Subcutaneous abdominal adipose tissue (tissue), 5 donors: ENCODE measurements around the gene B4GALT2.

Experiments
- H3K27ac ChIP-seq: one replicate; pipeline ENCODE4 v1.7.0; 2013; ENCODE audit warnings: low read depth, mild to moderate bottlenecking, inconsistent platforms, low read length, moderate library complexity
- H3K27me3 ChIP-seq, 5 donors: one replicate each; pipeline ENCODE4 v1.7.0; 2013; ENCODE audit warnings: low read length in 5 of 5, inconsistent platforms in 1 of 5; ENCODE audit not compliant: control insufficient read depth in 5 of 5, insufficient read depth in 4 of 5
- H3K36me3 ChIP-seq, 5 donors: one replicate each; pipeline ENCODE4 v1.7.0; 2013; ENCODE audit warnings: low read length in 5 of 5; ENCODE audit not compliant: control insufficient read depth in 5 of 5, insufficient read depth in 5 of 5
- H3K4me1 ChIP-seq, 5 donors: one replicate each; pipeline ENCODE4 v1.7.0; 2013; ENCODE audit warnings: low read length in 5 of 5, mild to moderate bottlenecking in 3 of 5, moderate library complexity in 1 of 5; ENCODE audit not compliant: control insufficient read depth in 5 of 5, insufficient read depth in 5 of 5
- H3K4me3 ChIP-seq, 5 donors: one replicate each; pipeline ENCODE4 v1.7.0; 2013; ENCODE audit warnings: low read length in 5 of 5, low read depth in 1 of 5
- H3K9ac ChIP-seq, 5 donors: one replicate each; pipeline ENCODE4 v1.7.0; 2013; ENCODE audit warnings: low read length in 5 of 5, mild to moderate bottlenecking in 4 of 5, moderate library complexity in 3 of 5
- H3K9me3 ChIP-seq, 5 donors: one replicate each; pipeline ENCODE4 v1.7.0; 2013; ENCODE audit warnings: low read length in 5 of 5; ENCODE audit not compliant: control insufficient read depth in 5 of 5
- donor health status: healthy.
- donor health status: healthy.
- donor health status: healthy.
- donor health status: healthy.
- donor health status: healthy.

Gene B4GALT2

DNA sequence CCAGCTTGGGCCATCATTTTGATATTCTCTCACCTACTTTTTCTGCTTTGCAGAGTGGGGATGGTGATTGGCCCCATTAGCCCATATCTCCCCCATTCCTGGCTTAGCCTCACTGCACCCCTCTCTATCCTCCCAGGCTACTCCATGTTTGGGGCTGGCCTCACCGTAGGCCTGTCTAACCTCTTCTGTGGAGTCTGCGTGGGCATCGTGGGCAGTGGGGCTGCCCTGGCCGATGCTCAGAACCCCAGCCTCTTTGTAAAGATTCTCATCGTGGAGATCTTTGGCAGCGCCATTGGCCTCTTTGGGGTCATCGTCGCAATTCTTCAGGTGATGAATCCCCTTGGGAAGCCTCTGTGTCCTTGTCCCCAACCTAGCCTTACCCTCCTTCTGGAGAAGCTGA, 2.1 kb upstream of the B4GALT2 start:
- H3K27ac ChIP-seq = no peak overlapping the region
- no peak overlapping the region for H3K4me3 ChIP-seq
- H3K9ac ChIP-seq = peak overlapping the region in 1 of 5 donors; percentile 23
- H3K9me3 ChIP-seq = no peaks in the 10 kb centered on the region
- H3K36me3 ChIP-seq = peaks cover 4 to 40% (median 30%) of the 10 kb centered on the region in 5 donors
- peaks cover 13 to 57% (median 55%) of the 10 kb centered on the region in 5 donors for H3K4me1 ChIP-seq
- H3K27me3 ChIP-seq = no peaks in the 10 kb centered on the region

DNA sequence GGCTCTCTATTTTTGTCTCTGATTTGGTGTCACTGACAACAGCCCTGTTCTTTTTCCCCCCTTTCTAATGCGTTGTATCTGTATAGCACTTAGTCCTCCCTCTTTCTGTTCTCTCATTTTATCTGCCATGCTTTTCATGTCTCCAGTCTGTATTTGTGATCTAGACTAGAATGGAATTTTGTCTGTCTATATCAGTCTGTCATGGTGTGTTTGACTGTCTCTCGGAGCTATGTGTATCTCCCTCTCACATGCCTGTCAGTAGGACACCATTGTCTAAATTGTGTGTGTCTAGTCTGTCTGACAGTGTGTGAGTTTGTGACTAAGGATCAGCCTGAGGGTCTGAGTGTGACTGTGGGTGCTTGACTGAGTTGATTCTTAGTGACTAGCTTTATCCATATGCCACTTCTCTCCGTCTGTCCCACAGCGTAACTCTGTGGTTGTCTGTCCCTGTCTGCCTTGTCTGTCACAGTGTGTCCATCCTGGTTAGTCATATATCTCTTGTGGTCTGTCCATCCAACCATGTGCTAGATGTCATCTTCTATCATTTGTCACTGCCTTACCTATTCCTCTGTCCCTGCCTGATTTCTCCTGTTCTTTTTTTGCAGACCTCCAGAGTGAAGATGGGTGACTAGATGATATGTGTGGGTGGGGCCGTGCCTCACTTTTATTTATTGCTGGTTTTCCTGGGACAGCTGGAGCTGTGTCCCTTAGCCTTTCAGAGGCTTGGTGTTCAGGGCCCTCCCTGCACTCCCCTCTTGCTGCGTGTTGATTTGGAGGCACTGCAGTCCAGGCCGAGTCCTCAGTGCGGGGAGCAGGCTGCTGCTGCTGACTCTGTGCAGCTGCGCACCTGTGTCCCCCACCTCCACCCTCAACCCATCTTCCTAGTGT, 1.4 kb upstream of the B4GALT2 start:
- H3K9me3 ChIP-seq = no peaks in the 10 kb centered on the region
- H3K27me3 ChIP-seq = no peaks in the 10 kb centered on the region
- peak overlapping the region in 2 of 5 donors; percentile 22 to 23 for H3K9ac ChIP-seq
- H3K4me3 ChIP-seq = no peak overlapping the region
- H3K36me3 ChIP-seq = peaks cover 4 to 35% (median 27%) of the 10 kb centered on the region in 5 donors
- no peak overlapping the region for H3K27ac ChIP-seq
- H3K4me1 ChIP-seq = peaks cover 13 to 57% (median 55%) of the 10 kb centered on the region in 5 donors

DNA sequence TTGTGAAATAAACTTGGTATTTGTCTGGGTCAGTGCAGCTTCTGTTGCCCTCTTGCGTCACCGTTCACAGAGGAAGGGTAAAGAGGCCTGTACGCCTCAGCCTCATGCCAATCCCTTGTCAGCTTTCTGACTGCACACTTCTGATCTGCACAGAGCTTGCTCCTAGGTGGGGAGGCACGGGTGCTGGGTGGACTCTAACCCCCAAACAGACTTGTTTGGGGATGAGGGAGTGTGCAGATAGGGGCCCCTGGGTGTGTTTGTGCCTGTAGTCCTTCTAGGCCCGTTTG, 803 bp upstream of the B4GALT2 start:
- Histone ChIP-seq H3K9ac (peak overlapping the region in 1 of 5 donors; percentile 34), H3K4me3 (peak overlapping the region in 3 of 5 donors; percentile 64 to 70 (median 66)), H3K27me3 (no peaks in the 10 kb centered on the region), H3K9me3 (no peaks in the 10 kb centered on the region), H3K4me1 (peaks cover 13 to 57% (median 55%) of the 10 kb centered on the region in 5 donors), H3K27ac (no peak overlapping the region), H3K36me3 (peaks cover 4 to 32% (median 26%) of the 10 kb centered on the region in 5 donors)

DNA sequence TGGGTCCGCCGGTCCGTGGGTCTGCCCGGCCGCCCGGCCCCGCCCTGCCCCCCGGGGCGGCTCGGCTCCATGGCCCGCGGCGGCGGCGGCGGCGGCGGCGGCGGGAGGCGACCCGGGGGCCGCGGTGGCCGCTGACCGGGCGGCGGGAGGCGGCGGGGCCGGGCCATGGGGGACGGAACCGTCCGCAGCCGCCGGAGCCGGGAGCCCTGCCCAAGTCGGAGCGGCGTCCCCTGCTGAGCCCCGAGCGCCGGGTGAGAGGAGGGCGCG, 184 bp downstream of the B4GALT2 start:
- H3K9ac ChIP-seq = peak overlapping the region in 1 of 5 donors; percentile 43

DNA sequence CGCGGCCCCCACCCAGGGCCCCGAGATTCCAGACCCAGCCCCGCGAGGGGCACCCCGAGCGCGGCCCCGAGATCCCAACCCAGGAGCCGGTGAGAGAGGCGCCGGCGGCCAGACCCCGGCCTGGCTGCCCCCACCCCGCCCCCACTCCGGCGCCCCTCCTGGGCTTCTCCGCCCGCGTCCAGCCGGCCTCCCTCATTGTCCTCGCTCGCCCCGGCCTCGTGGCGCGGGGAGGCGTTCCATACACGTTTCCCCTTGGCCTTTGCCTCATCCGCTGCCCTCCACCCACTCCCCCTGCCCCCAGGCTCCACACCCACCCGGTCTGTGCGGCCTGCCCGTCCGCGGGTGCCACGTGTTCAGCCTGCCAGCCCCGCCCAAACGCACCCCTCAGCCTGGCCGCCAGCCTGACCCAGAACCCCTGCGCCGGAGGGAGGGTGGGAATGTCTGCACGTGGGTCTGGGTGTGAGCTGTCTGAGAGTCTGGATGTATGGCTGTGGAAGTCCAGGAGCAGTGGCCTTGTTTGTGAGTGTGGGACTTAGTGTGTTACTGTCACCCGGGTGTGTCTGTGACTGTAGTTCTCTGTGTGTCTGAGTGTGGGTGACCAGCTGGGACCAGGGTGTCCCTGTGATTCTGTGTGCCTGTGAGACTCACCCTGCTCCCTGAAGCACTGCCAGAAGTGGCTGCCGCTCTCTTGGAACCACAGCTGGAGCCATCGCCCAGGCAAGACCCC, 681 bp downstream of the B4GALT2 start:
- peak overlapping the region; percentile 29 for H3K27ac ChIP-seq
- H3K27me3 ChIP-seq = no peaks in the 10 kb centered on the region
- peak overlapping the region in 4 of 5 donors; percentile 43 to 65 (median 48) for H3K9ac ChIP-seq
- H3K9me3 ChIP-seq = no peaks in the 10 kb centered on the region
- H3K4me1 ChIP-seq = peaks cover 11 to 49% (median 46%) of the 10 kb centered on the region in 5 donors
- H3K36me3 ChIP-seq = peaks cover 4 to 36% (median 27%) of the 10 kb centered on the region in 5 donors
- peak overlapping the region; percentile 53 to 71 (median 61) for H3K4me3 ChIP-seq

More for the DNA sequence above, 184 bp downstream of the B4GALT2 start:
- no peaks in the 10 kb centered on the region for H3K9me3 ChIP-seq
- no peak overlapping the region for H3K27ac ChIP-seq
- no peaks in the 10 kb centered on the region for H3K27me3 ChIP-seq
- peaks cover 4 to 32% (median 26%) of the 10 kb centered on the region in 5 donors for H3K36me3 ChIP-seq
- H3K4me1 ChIP-seq = peaks cover 11 to 53% (median 50%) of the 10 kb centered on the region in 5 donors
- peak overlapping the region in 4 of 5 donors; percentile 53 to 63 (median 60) for H3K4me3 ChIP-seq

DNA sequence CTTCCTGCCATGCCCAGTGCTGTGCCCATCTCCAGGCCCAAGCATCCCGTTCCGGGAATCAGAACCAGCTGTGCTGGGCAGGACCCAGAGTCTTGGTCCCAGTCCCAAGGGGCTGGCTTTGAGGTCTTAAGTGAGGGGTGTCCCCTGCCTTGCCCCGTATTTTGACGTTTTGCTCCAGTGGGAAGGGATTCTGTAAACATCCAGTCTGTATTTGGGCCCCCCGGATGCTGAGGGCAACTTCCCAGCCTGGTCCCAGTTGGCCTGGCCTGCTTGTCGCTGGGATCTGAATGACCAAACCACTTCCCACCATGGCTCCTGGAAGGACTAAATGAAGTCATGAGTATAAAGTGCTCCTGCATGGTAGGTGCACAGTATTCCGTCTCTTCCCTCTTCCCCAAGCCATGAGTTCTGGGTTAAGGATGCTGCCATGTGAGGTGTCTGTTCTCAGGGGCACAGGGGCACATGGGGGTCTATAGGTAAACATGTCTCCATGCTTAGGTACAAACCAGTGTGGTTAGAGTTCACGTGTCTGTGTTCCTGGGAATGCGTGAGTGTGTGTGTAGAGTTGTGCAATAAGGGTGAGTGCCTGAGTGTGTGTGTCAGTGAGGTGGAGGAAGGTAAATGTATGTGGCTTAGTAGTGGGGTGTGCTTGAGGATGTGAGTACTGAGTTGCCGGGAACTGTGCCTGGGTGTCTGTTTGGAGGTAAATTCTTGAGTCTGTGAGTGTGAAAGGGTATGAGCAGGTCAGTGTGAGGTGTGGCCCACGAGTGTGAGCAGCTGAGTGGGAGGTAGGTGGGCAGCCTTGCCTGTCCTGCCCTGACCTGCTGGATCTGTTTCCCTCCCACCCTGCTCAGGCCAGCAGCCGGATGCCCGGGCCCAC, 1.5 kb downstream of the B4GALT2 start:
- H3K27me3 ChIP-seq = no peaks in the 10 kb centered on the region
- H3K27ac ChIP-seq = peak overlapping the region; percentile 29
- H3K4me1 ChIP-seq = peaks cover 11 to 45% (median 42%) of the 10 kb centered on the region in 5 donors
- H3K4me3 ChIP-seq = peak overlapping the region; percentile 53 to 71 (median 61)
- H3K9ac ChIP-seq = peak overlapping the region in 4 of 5 donors; percentile 43 to 65 (median 48)
- peaks cover 4 to 41% (median 31%) of the 10 kb centered on the region in 5 donors for H3K36me3 ChIP-seq
- H3K9me3 ChIP-seq = no peaks in the 10 kb centered on the region

DNA sequence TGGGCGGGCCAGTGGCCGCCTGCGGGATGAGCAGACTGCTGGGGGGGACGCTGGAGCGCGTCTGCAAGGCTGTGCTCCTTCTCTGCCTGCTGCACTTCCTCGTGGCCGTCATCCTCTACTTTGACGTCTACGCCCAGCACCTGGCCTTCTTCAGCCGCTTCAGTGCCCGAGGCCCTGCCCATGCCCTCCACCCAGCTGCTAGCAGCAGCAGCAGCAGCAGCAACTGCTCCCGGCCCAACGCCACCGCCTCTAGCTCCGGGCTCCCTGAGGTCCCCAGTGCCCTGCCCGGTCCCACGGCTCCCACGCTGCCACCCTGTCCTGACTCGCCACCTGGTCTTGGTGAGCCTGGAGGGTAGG, 2.1 kb downstream of the B4GALT2 start:
- Histone ChIP-seq H3K9me3 (no peaks in the 10 kb centered on the region), H3K9ac (no peak overlapping the region), H3K27me3 (no peaks in the 10 kb centered on the region), H3K36me3 (peaks cover 4 to 42% (median 37%) of the 10 kb centered on the region in 5 donors), H3K27ac (no peak overlapping the region), H3K4me3 (no peak overlapping the region), H3K4me1 (peaks cover 9 to 39% (median 36%) of the 10 kb centered on the region in 5 donors)

DNA sequence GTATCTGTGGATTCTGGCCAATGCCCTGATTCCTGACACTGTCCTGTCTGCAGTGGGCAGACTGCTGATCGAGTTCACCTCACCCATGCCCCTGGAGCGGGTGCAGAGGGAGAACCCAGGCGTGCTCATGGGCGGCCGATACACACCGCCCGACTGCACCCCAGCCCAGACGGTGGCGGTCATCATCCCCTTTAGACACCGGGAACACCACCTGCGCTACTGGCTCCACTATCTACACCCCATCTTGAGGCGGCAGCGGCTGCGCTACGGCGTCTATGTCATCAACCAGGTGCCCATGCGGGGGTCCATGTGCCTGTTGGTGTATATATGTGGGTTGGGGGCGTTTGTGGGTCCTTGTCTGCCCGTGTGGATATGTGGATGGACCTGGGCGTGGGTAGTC, 2.6 kb downstream of the B4GALT2 start:
- no peaks in the 10 kb centered on the region for H3K9me3 ChIP-seq
- peaks cover 9 to 33% (median 31%) of the 10 kb centered on the region in 5 donors for H3K4me1 ChIP-seq
- H3K9ac ChIP-seq = no peak overlapping the region
- H3K36me3 ChIP-seq = peaks cover 4 to 42% (median 32%) of the 10 kb centered on the region in 5 donors
- no peak overlapping the region for H3K4me3 ChIP-seq
- H3K27ac ChIP-seq = no peak overlapping the region
- H3K27me3 ChIP-seq = no peaks in the 10 kb centered on the region

DNA sequence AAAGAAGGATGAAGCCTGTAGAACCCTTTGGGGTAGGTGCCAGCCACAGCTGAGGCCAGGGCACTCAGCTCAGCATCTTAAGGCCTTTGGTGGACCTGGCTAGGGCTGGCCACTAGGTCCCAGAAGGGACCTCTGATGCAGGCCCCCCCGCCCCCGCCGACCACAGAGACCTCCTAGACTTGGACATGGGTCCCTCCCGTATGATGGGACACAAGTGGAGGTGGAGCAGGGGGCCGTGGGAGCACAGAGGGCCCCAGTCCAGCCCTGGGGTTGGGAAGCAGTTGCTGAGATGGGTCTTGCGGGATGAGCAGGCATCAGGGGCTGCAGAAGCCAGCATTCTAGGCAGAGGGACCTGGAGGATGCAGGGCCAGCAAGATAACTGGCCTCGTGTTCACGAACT, 3.2 kb downstream of the B4GALT2 start:
- Histone ChIP-seq H3K36me3 (peaks cover 3 to 35% (median 26%) of the 10 kb centered on the region in 5 donors), H3K4me1 (peaks cover 9 to 28% (median 26%) of the 10 kb centered on the region in 5 donors), H3K9me3 (no peaks in the 10 kb centered on the region), H3K9ac (no peak overlapping the region), H3K4me3 (no peak overlapping the region), H3K27ac (no peak overlapping the region), H3K27me3 (no peaks in the 10 kb centered on the region)
